Caco-2 (cell line): ENCODE results near the gene DDTL. TPM values are rescaled to one million over a fixed set of nuclear protein-coding genes. Genes with fewer than 3 reads are reported as not detected.

Experiments
- BruUV-seq: library from RNA; stranded (reverse); fragments of 400-500 nt; replicated peaks from 2 replicates; lab custom pipeline; 2021; lab: Mats Ljungman, UMichigan
- CTCF ChIA-PET: fragments of 300-600 bp; sonication (Branson Sonifier 250); formaldehyde crosslinking; loops from one replicate; lab custom pipeline; 2022; ENCODE audit warnings: antibody characterized with exemption; lab: Charles Lee
- POLR2A ChIA-PET: fragments of 300-600 bp; sonication (Branson Sonifier 250); formaldehyde crosslinking; loops from one replicate; lab custom pipeline; 2022; ENCODE audit warnings: antibody characterized with exemption; lab: Charles Lee
- DNase-seq, 2 experiments: peaks; one replicate each; pipeline versions ENCODE4 v3.0.0 to v3.0.0-alpha.2; 2020 to 2022
- H3K27me3 ChIP-seq: replicated peaks from 2 replicates; pipeline ENCODE4 v1.6.0; 2011; ENCODE audit warnings: low read length; ENCODE audit not compliant: control insufficient read depth, insufficient read depth
- H3K36me3 ChIP-seq: 2 replicates; pipeline ENCODE4 v1.5.1; 2011; ENCODE audit warnings: low read length; ENCODE audit not compliant: control insufficient read depth, insufficient read depth
- H3K4me1 ChIP-seq: fragments of 250-450 bp; sonication (Bioruptor Pico); 2 replicates; pipeline ENCODE4 v1.5.1; 2020; ENCODE audit warnings: mild to moderate bottlenecking
- H3K4me3 ChIP-seq: 2 replicates; pipeline ENCODE4 v1.5.1; 2011; ENCODE audit warnings: low read depth, mild to moderate bottlenecking, control low read depth, low read length
- H3K9me3 ChIP-seq: fragments of 250-450 bp; sonication (Bioruptor Pico); 2 replicates; pipeline ENCODE4 v1.5.1; 2020; ENCODE audit warnings: mild to moderate bottlenecking, moderate library complexity
- H3K27ac Mint-ChIP-seq: one replicate; pipeline ENCODE4 v1.8.0; 2022; ENCODE audit warnings: mixed read lengths; ENCODE audit not compliant: unreplicated experiment
- H3K27me3 Mint-ChIP-seq: one replicate; pipeline ENCODE4 v1.8.0; 2022; ENCODE audit warnings: mixed read lengths; ENCODE audit not compliant: insufficient read depth, unreplicated experiment
- H3K36me3 Mint-ChIP-seq: one replicate; pipeline ENCODE4 v1.8.0; 2022; ENCODE audit warnings: mild to moderate bottlenecking, mixed read lengths; ENCODE audit not compliant: insufficient read depth, unreplicated experiment
- H3K4me1 Mint-ChIP-seq: one replicate; pipeline ENCODE4 v1.8.0; 2022; ENCODE audit warnings: low read depth, mixed read lengths; ENCODE audit not compliant: unreplicated experiment
- H3K4me3 Mint-ChIP-seq: one replicate; pipeline ENCODE4 v1.8.0; 2022; ENCODE audit warnings: mild to moderate bottlenecking, moderate library complexity, mixed read lengths; ENCODE audit not compliant: unreplicated experiment
- H3K9me3 Mint-ChIP-seq: one replicate; pipeline ENCODE4 v1.8.0; 2022; ENCODE audit warnings: mixed read lengths; ENCODE audit not compliant: unreplicated experiment
- intact Hi-C: fragments of 100-400 bp; cut with micrococcal nuclease; formaldehyde crosslinking; loops from one replicate; pipeline ENCODE4 v1.10.0; 2022; ENCODE audit not compliant: unreplicated experiment
- total RNA-seq: library from RNA; stranded (reverse); gene quantifications from 2 replicates; pipeline ENCODE4 v1.2.3, GENCODE V29; 2022
- TF ChIP-seq, protein P1 (sequence below), 2 experiments: fragments of 200-600 bp in 1 of 2; IDR thresholded peaks; 1 replicate in 1 of 2; 2 replicates in 1 of 2; pipeline versions ENCODE4 v1.5.1 to v1.8.0; 2011 to 2022; ENCODE audit warnings: antibody characterized with exemption in 1 of 2, control low read depth in 1 of 2, inconsistent platforms in 1 of 2, low read depth in 1 of 2, low read length in 1 of 2, mild to moderate bottlenecking in 1 of 2, moderate library complexity in 1 of 2; ENCODE audit not compliant: insufficient read depth in 1 of 2, severe bottlenecking in 1 of 2, unreplicated experiment in 1 of 2

The DDTL gene
- total RNA-seq, 1 experiment from 2014 or later: 4.1 TPM

DNA sequence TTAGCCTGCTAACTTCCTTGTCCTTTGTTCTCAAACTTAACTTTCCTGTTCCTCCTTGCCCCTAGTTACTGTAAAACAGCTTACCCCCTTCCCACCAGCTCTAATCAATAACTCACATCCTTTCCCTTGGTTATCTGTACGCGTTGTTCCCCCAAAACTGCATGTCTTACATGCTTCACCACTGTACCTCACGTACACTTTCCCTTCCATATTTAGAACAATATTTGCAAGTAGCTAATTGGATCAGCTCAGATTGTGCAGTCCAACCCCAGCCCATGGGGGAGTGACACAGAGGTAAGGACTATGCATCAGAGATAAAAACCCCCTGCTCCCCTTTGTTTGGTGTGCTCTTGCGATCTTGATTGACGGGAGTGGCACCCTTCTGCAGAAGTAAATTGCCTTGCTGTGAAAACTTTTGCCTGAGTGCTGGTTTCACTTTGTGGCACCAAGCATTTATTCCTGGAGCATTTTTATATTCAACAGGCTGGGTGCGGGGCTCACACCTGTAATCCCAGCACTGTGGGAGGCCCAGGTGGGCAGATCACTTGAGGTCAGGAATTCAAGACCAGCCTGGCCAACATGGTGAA, 41.6 kb upstream of the DDTL start:
- ChIA-PET CTCF (no interaction called here), POLR2A (interaction anchor here (0.6 kb wide), 1 partner anchor 8 kb away, joined by 3 read pairs; no protein-coding TSS in a partner anchor)
- DNase-seq: no peak
- Histone ChIP-seq H3K27me3 (no peaks in the 10 kb centered on the region), H3K36me3 (no peaks in the 10 kb centered on the region), H3K4me3 (no peak overlapping the region), H3K4me1 (peaks cover 1% of the 10 kb centered on the region), H3K9me3 (peaks cover 7% of the 10 kb centered on the region; the same call in 1 of the 2 replicates)
- H3K27me3 Mint-ChIP-seq: no peaks in the 10 kb centered on the region
- H3K36me3 Mint-ChIP-seq: no peaks in the 10 kb centered on the region
- intact Hi-C loops: no loop called here
- no TSS peak for BruUV-seq
- no peak overlapping the region for H3K4me3 Mint-ChIP-seq
- H3K4me1 Mint-ChIP-seq: peaks cover 7% of the 10 kb centered on the region
- TF ChIP-seq, protein P1, sequence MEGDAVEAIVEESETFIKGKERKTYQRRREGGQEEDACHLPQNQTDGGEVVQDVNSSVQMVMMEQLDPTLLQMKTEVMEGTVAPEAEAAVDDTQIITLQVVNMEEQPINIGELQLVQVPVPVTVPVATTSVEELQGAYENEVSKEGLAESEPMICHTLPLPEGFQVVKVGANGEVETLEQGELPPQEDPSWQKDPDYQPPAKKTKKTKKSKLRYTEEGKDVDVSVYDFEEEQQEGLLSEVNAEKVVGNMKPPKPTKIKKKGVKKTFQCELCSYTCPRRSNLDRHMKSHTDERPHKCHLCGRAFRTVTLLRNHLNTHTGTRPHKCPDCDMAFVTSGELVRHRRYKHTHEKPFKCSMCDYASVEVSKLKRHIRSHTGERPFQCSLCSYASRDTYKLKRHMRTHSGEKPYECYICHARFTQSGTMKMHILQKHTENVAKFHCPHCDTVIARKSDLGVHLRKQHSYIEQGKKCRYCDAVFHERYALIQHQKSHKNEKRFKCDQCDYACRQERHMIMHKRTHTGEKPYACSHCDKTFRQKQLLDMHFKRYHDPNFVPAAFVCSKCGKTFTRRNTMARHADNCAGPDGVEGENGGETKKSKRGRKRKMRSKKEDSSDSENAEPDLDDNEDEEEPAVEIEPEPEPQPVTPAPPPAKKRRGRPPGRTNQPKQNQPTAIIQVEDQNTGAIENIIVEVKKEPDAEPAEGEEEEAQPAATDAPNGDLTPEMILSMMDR (IDR thresholded peaks at IDR 0.05; ENCODE audit: insufficient read depth in 1 of 2, low read depth in 1 of 2, low read length in 1 of 2, severe bottlenecking in 1 of 2, unreplicated experiment in 1 of 2): no peak
- H3K27ac Mint-ChIP-seq: no peak overlapping the region
- H3K9me3 Mint-ChIP-seq: peaks cover 1% of the 10 kb centered on the region

DNA sequence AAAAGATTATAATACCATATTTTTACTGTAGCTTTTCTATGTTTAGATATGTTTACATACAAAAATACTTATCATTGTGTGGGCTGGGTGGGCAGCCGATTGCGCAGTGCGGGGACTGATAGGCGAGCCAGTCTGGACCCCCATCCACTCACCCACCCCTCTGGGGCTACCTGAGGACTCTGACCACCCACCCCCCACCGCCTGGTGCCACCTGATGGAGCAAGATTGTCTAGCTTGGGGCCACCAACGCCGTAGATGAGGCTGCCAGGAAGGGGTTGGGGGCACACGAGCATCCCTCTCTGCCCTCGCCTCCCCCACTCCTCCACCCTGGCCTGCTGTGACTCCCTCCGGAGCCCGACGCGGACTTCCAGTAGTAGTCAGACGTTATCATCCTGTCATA, 40.1 kb upstream of the DDTL start:
- CTCF ChIA-PET: no interaction called here
- no peaks in the 10 kb centered on the region for H3K36me3 Mint-ChIP-seq
- POLR2A ChIA-PET: interaction anchor here (0.8 kb wide), 1 partner anchor 13 kb away, joined by 3 read pairs; no protein-coding TSS in a partner anchor
- no TSS peak for BruUV-seq
- Histone ChIP-seq H3K36me3 (no peaks in the 10 kb centered on the region), H3K27me3 (no peaks in the 10 kb centered on the region), H3K4me1 (no peaks in the 10 kb centered on the region; the same call in 1 of the 2 replicates), H3K4me3 (no peak overlapping the region), H3K9me3 (peaks cover 15% of the 10 kb centered on the region; the same call in 1 of the 2 replicates)
- TF ChIP-seq, protein P1 (IDR thresholded peaks at IDR 0.05; ENCODE audit: insufficient read depth in 1 of 2, low read depth in 1 of 2, low read length in 1 of 2, severe bottlenecking in 1 of 2, unreplicated experiment in 1 of 2): no peak
- DNase-seq: no peak
- H3K27ac Mint-ChIP-seq: no peak overlapping the region
- intact Hi-C loops: no loop called here
- H3K27me3 Mint-ChIP-seq: no peaks in the 10 kb centered on the region
- H3K4me1 Mint-ChIP-seq: peaks cover 7% of the 10 kb centered on the region
- H3K9me3 Mint-ChIP-seq: peaks cover 12% of the 10 kb centered on the region
- H3K4me3 Mint-ChIP-seq: no peak overlapping the region

DNA sequence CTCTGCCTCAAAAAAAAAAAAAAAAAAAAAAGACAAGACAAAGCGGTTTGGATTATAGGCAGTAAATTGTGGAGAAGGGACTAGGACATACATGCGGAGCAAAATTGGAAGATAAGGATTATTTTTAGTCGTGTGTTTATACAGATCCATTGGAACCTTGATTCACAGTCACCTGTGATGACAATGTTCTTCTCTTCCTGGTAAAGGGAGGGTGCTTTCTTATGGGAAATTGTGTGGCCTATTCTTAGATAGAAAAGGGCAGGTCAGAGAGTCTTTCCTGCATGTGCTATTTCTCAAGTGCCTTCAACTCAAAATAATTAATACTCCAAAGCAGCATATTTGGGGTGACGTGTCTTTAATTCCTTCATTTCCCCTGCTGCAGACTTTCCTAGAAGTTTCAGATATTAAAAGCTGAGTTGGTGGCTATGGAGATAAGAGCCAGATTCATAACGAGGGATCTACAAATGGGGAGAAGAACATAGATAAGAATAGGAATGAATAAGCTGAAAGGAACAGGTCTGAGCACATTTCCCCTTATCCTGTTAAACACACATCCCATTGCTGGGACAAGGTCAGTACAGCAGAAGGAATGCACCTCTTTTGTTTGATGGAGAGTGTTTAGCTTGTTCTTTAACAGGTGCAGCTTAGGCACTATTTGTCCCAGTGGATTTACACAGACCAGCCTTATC, 28.2 kb upstream of the DDTL start:
- H3K36me3 ChIP-seq: no peaks in the 10 kb centered on the region
- Mint-ChIP-seq H3K9me3 (no peaks in the 10 kb centered on the region), H3K36me3 (no peaks in the 10 kb centered on the region), H3K4me3 (peak overlapping the region; percentile 40), H3K27me3 (no peaks in the 10 kb centered on the region), H3K27ac (peak overlapping the region; percentile 88), H3K4me1 (peaks cover 13% of the 10 kb centered on the region)
- H3K9me3 ChIP-seq: no peaks in the 10 kb centered on the region
- ChIA-PET CTCF (interaction anchor here (0.6 to 1.2 kb wide), 8 partner anchors 19 to 1134 kb away, joined by 3 to 13 read pairs (median 7); partner anchors contain the start of gene MIF), POLR2A (interaction anchor here (1.0 to 1.4 kb wide), 4 partner anchors 19 to 81 kb away, joined by 7 to 26 read pairs (median 10); partner anchors contain the start of genes MIF and SLC2A11)
- BruUV-seq: no TSS peak
- intact Hi-C loops: loop anchor here (2.0 kb wide), 1 partner anchor 44 kb away; the partner anchor contains the start of gene MIF
- H3K27me3 ChIP-seq: no peaks in the 10 kb centered on the region
- TF ChIP-seq, protein P1 (IDR thresholded peaks at IDR 0.05; ENCODE audit: insufficient read depth in 1 of 2, low read depth in 1 of 2, low read length in 1 of 2, severe bottlenecking in 1 of 2, unreplicated experiment in 1 of 2): no peak
- H3K4me1 ChIP-seq: peaks cover 16% of the 10 kb centered on the region
- no peak overlapping the region for H3K4me3 ChIP-seq
- DNase-seq: peak; percentile 68 to 81
